Panc1 (cell line): ENCODE measurements around the gene DDX4. TPM values are rescaled to one million over a fixed set of nuclear protein-coding genes. Genes with fewer than 3 reads are reported as not detected.
"Not testable (repeated sequence)": the region's sequence is repeated elsewhere in the genome, so short reads cannot be mapped to it uniquely, and the experiment has no call there.

Source experiments
- ATAC-seq: fragments of 200-7000 bp; cut with Tn5 transposase; 2 replicates; pipeline ENCODE4 v1.9.1; 2020; ENCODE audit warnings: mild to moderate bottlenecking, moderate library complexity
- BruUV-seq: library from RNA; stranded (reverse); fragments of 400-500 nt; replicated peaks from 2 replicates; lab custom pipeline; 2021; lab: Mats Ljungman, UMichigan
- CTCF ChIA-PET: fragments of 300-600 bp; sonication (Branson Sonifier 250); formaldehyde crosslinking; loops from one replicate; lab custom pipeline; 2022; ENCODE audit warnings: antibody characterized with exemption; lab: Charles Lee
- POLR2A ChIA-PET: fragments of 300-600 bp; sonication (Branson Sonifier 250); formaldehyde crosslinking; loops from one replicate; lab custom pipeline; 2022; ENCODE audit warnings: antibody characterized with exemption; lab: Charles Lee
- DNase-seq: peaks from one replicate; pipeline ENCODE4 v3.0.0-alpha.2; 2010; ENCODE audit warnings: low read depth, low spot score
- H3K27ac ChIP-seq: 2 replicates; pipeline ENCODE4 v1.5.1; 2011; ENCODE audit warnings: mild to moderate bottlenecking, low read length, inconsistent platforms
- H3K27me3 ChIP-seq: fragments of 200-500 bp; sonication (Bioruptor generic); 2 replicates; pipeline ENCODE4 v1.6.0; 2014; ENCODE audit warnings: low read length, inconsistent platforms; ENCODE audit not compliant: control insufficient read depth, insufficient read depth
- H3K36me3 ChIP-seq: fragments of 200-500 bp; sonication (Bioruptor generic); 2 replicates; pipeline ENCODE4 v1.5.1; 2014; ENCODE audit warnings: inconsistent platforms, mild to moderate bottlenecking, low read length, moderate library complexity; ENCODE audit not compliant: control insufficient read depth, insufficient read depth
- H3K4me1 ChIP-seq: 2 replicates; pipeline ENCODE4 v1.5.1; 2011; ENCODE audit warnings: inconsistent platforms, mild to moderate bottlenecking, low read length, moderate library complexity; ENCODE audit not compliant: control insufficient read depth, insufficient read depth
- H3K4me3 ChIP-seq, 2 experiments: 2 replicates each; pipeline ENCODE4 v1.5.1; 2011 to 2012; ENCODE audit warnings: low read depth in 2 of 2, low read length in 2 of 2, mild to moderate bottlenecking in 2 of 2, inconsistent platforms in 1 of 2, moderate library complexity in 1 of 2
- H3K9me3 ChIP-seq: fragments of 200-500 bp; sonication (Bioruptor generic); 2 replicates; pipeline ENCODE4 v1.5.1; 2014; ENCODE audit warnings: low read depth, mild to moderate bottlenecking, inconsistent platforms, low read length, moderate library complexity; ENCODE audit not compliant: control insufficient read depth, insufficient read depth
- CTCF ChIP-seq: fragments of 450-650 bp; IDR thresholded peaks from 2 replicates; pipeline ENCODE4 v1.5.1; 2017; ENCODE audit warnings: mild to moderate bottlenecking
- POLR2AphosphoS5 ChIP-seq: IDR thresholded peaks from 2 replicates; pipeline ENCODE4 v1.6.1; 2012; ENCODE audit warnings: mild to moderate bottlenecking, low read depth, low read length, moderate library complexity
- REST ChIP-seq, 2 experiments: IDR thresholded peaks; 2 replicates each; pipeline ENCODE4 v1.6.1; 2011 to 2012; ENCODE audit warnings: low read depth in 2 of 2, control low read depth in 1 of 2, low read length in 1 of 2, mild to moderate bottlenecking in 1 of 2, moderate library complexity in 1 of 2; ENCODE audit not compliant: insufficient read depth in 1 of 2
- SIN3A ChIP-seq: IDR thresholded peaks from 2 replicates; pipeline ENCODE4 v1.6.1; 2012; ENCODE audit warnings: low read depth, mild to moderate bottlenecking, low read length, moderate library complexity, borderline replicate concordance; ENCODE audit not compliant: insufficient read depth
- TCF7L2 ChIP-seq: IDR thresholded peaks from 2 replicates; pipeline ENCODE4 v1.6.1; 2011; ENCODE audit warnings: mild to moderate bottlenecking, low read depth, low read length, inconsistent platforms
- in situ Hi-C: cut with HindIII; loops from 2 replicates; pipeline ENCODE4 v1.10.0; 2016; ENCODE audit warnings: low sequenced_read_pairs, low pct_unique_long_range_greater_than_20kb
- intact Hi-C: fragments of 100-400 bp; cut with micrococcal nuclease; formaldehyde crosslinking; loops from one replicate; pipeline ENCODE4 v1.10.0; 2022; ENCODE audit not compliant: unreplicated experiment
- total RNA-seq: library from RNA; stranded (reverse); gene quantifications from one replicate; pipeline ENCODE4 v1.2.1, GENCODE V29; 2021; ENCODE audit not compliant: unreplicated experiment

DDX4 gene
- total RNA-seq, 1 experiment from 2014 or later, result not detected

- DNase-seq, in situ Hi-C loops, CTCF ChIA-PET, H3K4me1 ChIP-seq, H3K27ac ChIP-seq, H3K9me3 ChIP-seq, ATAC-seq, H3K36me3 ChIP-seq, intact Hi-C loops, H3K27me3 ChIP-seq, BruUV-seq, H3K4me3 ChIP-seq, POLR2A ChIA-PET: not testable (repeated sequence)
Observed at GRCh38 chr5:55761721-55762120, 23.9 kb downstream of the DDX4 start.

- Histone ChIP-seq H3K9me3 (no peaks in the 10 kb centered on the region), H3K36me3 (no peaks in the 10 kb centered on the region), H3K27me3 (no peaks in the 10 kb centered on the region), H3K4me3 (no peak overlapping the region), H3K4me1 (no peaks in the 10 kb centered on the region), H3K27ac (no peak overlapping the region)
- intact Hi-C loops, result no loop called here
- DNase-seq (no peak), ATAC-seq (no peak)
- ChIA-PET POLR2A (no interaction called here), CTCF (interaction anchor here (0.7 kb wide), 1 partner anchor 577 kb away, joined by 3 read pairs; no protein-coding TSS in a partner anchor)
- no TSS peak for BruUV-seq
- in situ Hi-C loops, result no loop called here
- TF ChIP-seq SIN3A (no peak), REST (IDR thresholded peaks at IDR 0.05; ENCODE audit: insufficient read depth in 1 of 2, low read depth in 2 of 2, low read length in 1 of 2) (no peak), POLR2AphosphoS5 (no peak), TCF7L2 (no peak), CTCF (no peak)
Observed at GRCh38 chr5:55763746-55764420, 26.0 kb downstream of the DDX4 start.

- H3K27ac ChIP-seq, result no peak overlapping the region
- no peaks in the 10 kb centered on the region for H3K36me3 ChIP-seq
- intact Hi-C loops, result no loop called here
- no peaks in the 10 kb centered on the region for H3K9me3 ChIP-seq
- no peak overlapping the region for H3K4me3 ChIP-seq
- no peaks in the 10 kb centered on the region for H3K4me1 ChIP-seq
- ATAC-seq (no peak), DNase-seq (no peak)
- BruUV-seq, result no TSS peak
- in situ Hi-C loops, result no loop called here
- ChIA-PET POLR2A (interaction anchor here (0.6 kb wide), 1 partner anchor 141 kb away, joined by 3 read pairs; no protein-coding TSS in a partner anchor), CTCF (no interaction called here)
- TF ChIP-seq REST (IDR thresholded peaks at IDR 0.05; ENCODE audit: insufficient read depth in 1 of 2, low read depth in 2 of 2, low read length in 1 of 2) (no peak), POLR2AphosphoS5 (no peak), CTCF (no peak), SIN3A (no peak), TCF7L2 (no peak)
- H3K27me3 ChIP-seq, result no peaks in the 10 kb centered on the region
Observed at GRCh38 chr5:55768279-55768678, 30.4 kb downstream of the DDX4 start.
